ENCODE measurements around the gene HS3ST3A1. TPM values are rescaled to one million over a fixed set of nuclear protein-coding genes. Genes with fewer than 3 reads are reported as not detected.
A peak's percentile ranks its signal among the peaks of the same experiment; 100 is the strongest.

The HS3ST3A1 gene
- polyA plus RNA-seq, 1 experiment = 6.6 TPM

DNA sequence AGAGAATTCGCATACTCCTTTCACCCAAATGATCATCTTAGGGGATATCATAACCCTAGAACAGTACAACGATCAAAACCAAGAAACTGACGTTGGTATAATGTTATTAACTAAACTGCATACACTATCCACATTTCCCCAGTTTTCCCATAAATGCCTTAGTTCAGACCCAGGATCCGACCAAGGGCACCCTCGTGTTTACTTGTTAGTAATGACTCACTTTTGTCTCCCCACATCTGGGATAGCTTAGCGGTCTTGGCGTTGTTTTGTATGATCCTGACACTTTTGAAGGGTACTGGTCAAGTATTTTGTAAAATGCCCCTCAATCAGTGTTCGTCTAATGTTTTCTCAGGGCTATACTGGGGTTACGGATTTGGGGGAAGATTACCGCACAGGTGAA lies 8.0 kb downstream of the HS3ST3A1 start:
- no peak overlapping the region for H3K4me3 ChIP-seq (ENCODE audit: low read depth, low read length)
- ChIA-PET POLR2A (interaction anchor here (1.3 kb wide), 1 partner anchor 707 kb away, joined by 5 read pairs; the partner anchor contains the start of gene HS3ST3B1), CTCF (interaction anchor here (0.5 to 6.1 kb wide), 20 partner anchors 8 to 1562 kb away, joined by 3 to 57 read pairs (median 4); partner anchors contain the start of gene HS3ST3B1)
- no peaks in the 10 kb centered on the region for H3K27me3 ChIP-seq (ENCODE audit: control insufficient read depth, insufficient read depth, low read length)
- TF ChIP-seq, protein P1, sequence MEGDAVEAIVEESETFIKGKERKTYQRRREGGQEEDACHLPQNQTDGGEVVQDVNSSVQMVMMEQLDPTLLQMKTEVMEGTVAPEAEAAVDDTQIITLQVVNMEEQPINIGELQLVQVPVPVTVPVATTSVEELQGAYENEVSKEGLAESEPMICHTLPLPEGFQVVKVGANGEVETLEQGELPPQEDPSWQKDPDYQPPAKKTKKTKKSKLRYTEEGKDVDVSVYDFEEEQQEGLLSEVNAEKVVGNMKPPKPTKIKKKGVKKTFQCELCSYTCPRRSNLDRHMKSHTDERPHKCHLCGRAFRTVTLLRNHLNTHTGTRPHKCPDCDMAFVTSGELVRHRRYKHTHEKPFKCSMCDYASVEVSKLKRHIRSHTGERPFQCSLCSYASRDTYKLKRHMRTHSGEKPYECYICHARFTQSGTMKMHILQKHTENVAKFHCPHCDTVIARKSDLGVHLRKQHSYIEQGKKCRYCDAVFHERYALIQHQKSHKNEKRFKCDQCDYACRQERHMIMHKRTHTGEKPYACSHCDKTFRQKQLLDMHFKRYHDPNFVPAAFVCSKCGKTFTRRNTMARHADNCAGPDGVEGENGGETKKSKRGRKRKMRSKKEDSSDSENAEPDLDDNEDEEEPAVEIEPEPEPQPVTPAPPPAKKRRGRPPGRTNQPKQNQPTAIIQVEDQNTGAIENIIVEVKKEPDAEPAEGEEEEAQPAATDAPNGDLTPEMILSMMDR (IDR thresholded peaks at IDR 0.05; ENCODE audit: low read depth, low read length) = no peak
- no peak for DNase-seq (ENCODE audit: low read depth, low spot score)
- peak overlapping the region; percentile 72 for H3K27ac ChIP-seq (ENCODE audit: low read depth, low read length)
- H3K9me3 ChIP-seq (ENCODE audit: control insufficient read depth, insufficient read depth, low read length) = no peaks in the 10 kb centered on the region

DNA sequence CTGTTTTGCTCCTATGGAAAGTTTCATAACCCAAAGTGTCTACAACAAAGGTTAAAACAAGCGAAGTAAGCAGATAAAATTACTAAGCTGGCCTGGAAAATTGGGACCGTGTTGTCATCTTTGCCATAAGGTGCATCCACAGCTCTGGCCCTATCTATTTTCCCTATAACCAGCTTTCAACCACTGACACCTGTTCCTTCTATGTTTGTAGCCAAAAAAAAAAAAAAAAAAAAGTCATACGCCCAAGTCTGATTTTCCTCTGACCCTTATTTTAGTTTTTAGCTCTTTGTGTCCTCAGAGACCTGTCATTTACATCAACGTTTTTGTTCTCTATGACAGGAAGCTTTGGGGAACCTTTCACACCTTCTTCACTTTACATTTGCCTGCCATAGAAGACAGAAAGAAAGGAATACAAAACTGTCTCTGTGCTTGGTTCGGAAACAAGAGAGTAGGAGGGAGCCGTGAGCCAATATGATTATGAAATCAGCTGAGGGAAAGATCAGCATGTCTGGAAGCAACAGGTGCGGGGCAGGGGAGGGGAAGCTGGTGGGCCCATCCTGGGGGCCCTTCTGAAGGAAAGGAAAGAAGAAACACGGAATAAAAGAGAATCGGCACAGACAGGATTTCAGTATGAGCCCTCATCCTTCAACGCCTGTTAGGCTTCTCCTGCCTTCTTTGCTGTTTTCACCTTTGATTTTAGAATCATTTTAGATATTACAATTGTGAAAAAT lies 8.5 kb downstream of the HS3ST3A1 start:
- CTCF ChIA-PET = interaction anchor here (0.5 to 6.1 kb wide), 9 partner anchors 9 to 1563 kb away, joined by 3 to 57 read pairs (median 5); partner anchors contain the start of gene HS3ST3B1
- DNase-seq (ENCODE audit: low read depth, low spot score) = no peak
- H3K27me3 ChIP-seq (ENCODE audit: control insufficient read depth, insufficient read depth, low read length) = no peaks in the 10 kb centered on the region
- H3K4me3 ChIP-seq (ENCODE audit: low read depth, low read length) = no peak overlapping the region
- TF ChIP-seq, protein P1 (IDR thresholded peaks at IDR 0.05; ENCODE audit: low read depth, low read length) = no peak
- no peak overlapping the region for H3K27ac ChIP-seq (ENCODE audit: low read depth, low read length)
- POLR2A ChIA-PET = interaction anchor here (0.6 kb wide), 1 partner anchor 709 kb away, joined by 3 read pairs; no protein-coding TSS in a partner anchor
- H3K9me3 ChIP-seq (ENCODE audit: control insufficient read depth, insufficient read depth, low read length) = no peaks in the 10 kb centered on the region

DNA sequence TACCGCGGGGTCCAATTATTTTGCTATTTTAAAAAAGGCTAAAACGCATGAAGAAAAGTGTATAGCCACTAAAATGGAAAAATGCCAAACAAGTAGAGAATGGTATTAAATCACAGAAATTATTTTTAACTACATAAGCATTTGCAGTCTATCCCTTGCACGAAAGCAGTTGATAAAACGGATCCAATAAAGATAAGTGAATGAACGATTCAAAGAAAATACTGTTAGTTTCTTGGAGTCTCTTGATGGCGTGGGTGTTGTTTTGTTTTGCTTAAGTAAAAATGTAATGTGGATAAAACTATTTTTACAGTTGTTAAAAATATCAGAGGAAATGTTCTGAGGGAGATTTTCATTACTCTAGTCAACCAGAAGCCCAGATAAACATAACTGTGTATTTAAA lies 9.3 kb downstream of the HS3ST3A1 start:
- CTCF ChIA-PET = interaction anchor here (0.6 to 6.1 kb wide), 4 partner anchors 110 to 709 kb away, joined by 4 to 57 read pairs (median 32); partner anchors contain the start of gene HS3ST3B1

DNA sequence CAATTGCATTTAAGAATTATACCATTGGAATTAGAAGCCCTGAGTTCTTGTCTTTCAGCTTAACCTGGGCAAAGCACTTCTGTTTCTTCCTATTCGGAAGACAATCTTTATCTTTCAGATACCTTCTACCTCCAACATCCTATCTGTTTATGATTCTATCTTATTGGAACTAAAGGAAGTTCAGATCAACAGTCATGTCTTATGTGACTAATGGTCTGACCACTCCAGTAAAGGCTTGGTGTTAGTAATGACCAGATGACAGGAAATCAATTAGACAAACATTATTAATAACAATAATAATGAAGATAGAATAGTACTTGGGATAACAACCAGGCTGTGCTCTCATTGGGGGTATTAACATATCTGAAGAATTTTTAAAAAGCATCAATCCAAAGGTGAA lies 11.3 kb downstream of the HS3ST3A1 start:
- no peaks in the 10 kb centered on the region for H3K27me3 ChIP-seq (ENCODE audit: control insufficient read depth, insufficient read depth, low read length)
- no peak for DNase-seq (ENCODE audit: low read depth, low spot score)
- H3K4me3 ChIP-seq (ENCODE audit: low read depth, low read length) = no peak overlapping the region
- ChIA-PET CTCF (interaction anchor here (0.7 to 1.4 kb wide), 4 partner anchors 47 to 503 kb away, joined by 3 to 5 read pairs (median 4); no protein-coding TSS in a partner anchor), POLR2A (no interaction called here)
- H3K9me3 ChIP-seq (ENCODE audit: control insufficient read depth, insufficient read depth, low read length) = no peaks in the 10 kb centered on the region; the same call in 1 of the 2 replicates
- TF ChIP-seq, protein P1 (IDR thresholded peaks at IDR 0.05; ENCODE audit: low read depth, low read length) = no peak
- H3K27ac ChIP-seq (ENCODE audit: low read depth, low read length) = no peak overlapping the region

More for the DNA sequence above, 9.3 kb downstream of the HS3ST3A1 start:
- Histone ChIP-seq H3K27me3 (ENCODE audit: control insufficient read depth, insufficient read depth, low read length) (no peaks in the 10 kb centered on the region), H3K27ac (ENCODE audit: low read depth, low read length) (no peak overlapping the region), H3K9me3 (ENCODE audit: control insufficient read depth, insufficient read depth, low read length) (no peaks in the 10 kb centered on the region), H3K4me3 (ENCODE audit: low read depth, low read length) (no peak overlapping the region)
- no peak for DNase-seq (ENCODE audit: low read depth, low spot score)
- POLR2A ChIA-PET = interaction anchor here (0.6 kb wide), 1 partner anchor 710 kb away, joined by 3 read pairs; no protein-coding TSS in a partner anchor
- TF ChIP-seq, protein P1 (IDR thresholded peaks at IDR 0.05; ENCODE audit: low read depth, low read length) = no peak

DNA sequence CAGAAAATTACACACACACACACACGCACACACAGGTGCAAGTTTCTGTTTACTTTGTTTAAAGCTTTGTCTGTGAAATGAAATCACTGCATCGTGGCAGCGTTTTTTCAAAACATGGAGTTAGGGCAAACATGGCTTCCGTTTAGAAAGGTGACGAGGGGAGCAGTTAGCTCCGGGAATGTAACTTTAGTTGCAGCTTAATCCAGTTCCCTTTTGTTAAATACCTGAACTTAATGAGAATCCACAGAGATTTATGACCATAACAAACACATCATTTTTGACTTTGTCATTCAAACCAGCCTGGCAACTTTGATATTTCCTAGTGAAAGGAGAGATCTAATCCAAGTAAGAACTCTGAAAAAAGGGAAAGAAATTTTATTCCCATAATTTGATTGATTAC lies 12.1 kb downstream of the HS3ST3A1 start:
- TF ChIP-seq, protein P1 (IDR thresholded peaks at IDR 0.05; ENCODE audit: low read depth, low read length) = no peak
- H3K27ac ChIP-seq (ENCODE audit: low read depth, low read length) = peak overlapping the region; percentile 77
- CTCF ChIA-PET = interaction anchor here (0.9 to 1.4 kb wide), 4 partner anchors 46 to 711 kb away, joined by 3 to 5 read pairs (median 4); partner anchors contain the start of gene HS3ST3B1
- POLR2A ChIA-PET = no interaction called here
- H3K9me3 ChIP-seq (ENCODE audit: control insufficient read depth, insufficient read depth, low read length) = no peaks in the 10 kb centered on the region; the same call in 1 of the 2 replicates
- DNase-seq (ENCODE audit: low read depth, low spot score) = no peak
- H3K4me3 ChIP-seq (ENCODE audit: low read depth, low read length) = no peak overlapping the region
- H3K27me3 ChIP-seq (ENCODE audit: control insufficient read depth, insufficient read depth, low read length) = no peaks in the 10 kb centered on the region
